Neutrophil (primary cell): Measurements from ENCODE around the gene ZIC1.

ENCODE experiments used
- H3K27ac ChIP-seq: fragments of 200-600 bp; sonication (generic); 2 replicates; pipeline ENCODE4 v1.5.1; 2016; ENCODE audit warnings: mild to moderate bottlenecking, moderate library complexity
- H3K27me3 ChIP-seq: fragments of 200-600 bp; sonication (generic); 2 replicates; pipeline ENCODE4 v1.6.0; 2016; ENCODE audit warnings: mild to moderate bottlenecking
- H3K36me3 ChIP-seq: fragments of 200-600 bp; sonication (generic); 2 replicates; pipeline ENCODE4 v1.5.1; 2017
- H3K4me1 ChIP-seq, 2 experiments: fragments of 200-600 bp in 1 of 2; sonication (generic) in 1 of 2; 1 replicate in 1 of 2; 2 replicates in 1 of 2; pipeline versions ENCODE4 v1.5.1 to v1.6.1; 2013 to 2016; ENCODE audit warnings: low read depth in 1 of 2, low read length in 1 of 2, mild to moderate bottlenecking in 1 of 2, moderate library complexity in 1 of 2; ENCODE audit not compliant: control insufficient read depth in 1 of 2, insufficient read depth in 1 of 2
- H3K4me3 ChIP-seq, 2 experiments: fragments of 200-600 bp in 1 of 2; sonication (generic) in 1 of 2; 1 replicate in 1 of 2; 2 replicates in 1 of 2; pipeline ENCODE4 v1.5.1; 2013 to 2016; ENCODE audit warnings: low read depth in 1 of 2, low read length in 1 of 2, mild to moderate bottlenecking in 1 of 2, moderate library complexity in 1 of 2
- H3K9me3 ChIP-seq: fragments of 200-600 bp; sonication (generic); 2 replicates; pipeline ENCODE4 v1.5.1; 2016
- CTCF ChIP-seq: fragments of 200-600 bp; sonication (generic); IDR thresholded peaks from 2 replicates; pipeline ENCODE4 v1.5.1; 2016; ENCODE audit warnings: antibody characterized with exemption

Gene ZIC1

GRCh38 chr3:147395899-147396711 is 13.1 kb upstream of the ZIC1 start:
- H3K27ac ChIP-seq = no peak overlapping the region
- TF ChIP-seq CTCF = no peak

GRCh38 chr3:147396712-147397046 is 12.5 kb upstream of the ZIC1 start:
- Histone ChIP-seq H3K27ac (no peak overlapping the region), H3K4me1 (no peaks in the 10 kb centered on the region), H3K36me3 (no peaks in the 10 kb centered on the region), H3K4me3 (no peak overlapping the region), H3K27me3 (peaks cover 100% of the 10 kb centered on the region), H3K9me3 (peaks cover 10% of the 10 kb centered on the region)
- no peak for TF ChIP-seq CTCF

More at GRCh38 chr3:147395899-147396711, 13.1 kb upstream of the ZIC1 start:
- Histone ChIP-seq H3K36me3 (no peaks in the 10 kb centered on the region), H3K4me3 (no peak overlapping the region), H3K27me3 (peaks cover 100% of the 10 kb centered on the region), H3K4me1 (no peaks in the 10 kb centered on the region), H3K9me3 (peaks cover 10% of the 10 kb centered on the region)

GRCh38 chr3:147397155-147397874 is 11.8 kb upstream of the ZIC1 start:
- H3K27me3 ChIP-seq = peaks cover 100% of the 10 kb centered on the region
- no peaks in the 10 kb centered on the region for H3K4me1 ChIP-seq
- H3K9me3 ChIP-seq = peaks cover 5% of the 10 kb centered on the region
- TF ChIP-seq CTCF = no peak
- H3K27ac ChIP-seq = no peak overlapping the region
- H3K4me3 ChIP-seq = no peak overlapping the region
- no peaks in the 10 kb centered on the region for H3K36me3 ChIP-seq

- H3K27me3 ChIP-seq = peaks cover 99% of the 10 kb centered on the region
- H3K9me3 ChIP-seq = peaks cover 5% of the 10 kb centered on the region
- no peaks in the 10 kb centered on the region for H3K36me3 ChIP-seq
These were observed 11.0 kb upstream of the ZIC1 start for GRCh38 chr3:147397875-147398812.

More at GRCh38 chr3:147397875-147398812, 11.0 kb upstream of the ZIC1 start:
- Histone ChIP-seq H3K4me3 (no peak overlapping the region), H3K27ac (no peak overlapping the region), H3K4me1 (no peaks in the 10 kb centered on the region)
- TF ChIP-seq CTCF = no peak
